Endothelial cell of umbilical vein (primary cell): ENCODE data around the gene SUSD2. TPM values are rescaled to one million over a fixed set of nuclear protein-coding genes. Genes with fewer than 3 reads are reported as not detected.

Source experiments
- BruUV-seq: library from RNA; stranded (reverse); fragments of 400-500 nt; replicated peaks from 2 replicates; lab custom pipeline; 2021; lab: Mats Ljungman, UMichigan
- CTCF ChIA-PET: fragments of 300-600, 350-600 bp; sonication (Branson Sonifier 250); formaldehyde crosslinking; loops from one replicate; lab custom pipeline; 2021; ENCODE audit warnings: antibody characterized with exemption, inconsistent platforms; lab: Charles Lee
- POLR2A ChIA-PET: fragments of 300-600, 350-600 bp; sonication (Branson Sonifier 250); formaldehyde crosslinking; loops from one replicate; lab custom pipeline; 2021; ENCODE audit warnings: antibody characterized with exemption, inconsistent platforms; lab: Charles Lee
- DNase-seq: peaks from one replicate; pipeline ENCODE4 v3.0.0-alpha.2; 2011; ENCODE audit warnings: low read depth, low spot score
- FAIRE-seq: peaks from 2 replicates; lab custom pipeline; 2011; peaks lifted over from hg19 to GRCh38; lab: Jason Lieb, UNC
- H2AFZ ChIP-seq: 2 replicates; pipeline ENCODE4 v1.6.0; 2012; ENCODE audit warnings: low read depth, low read length, control low read depth, inconsistent platforms
- H3K27ac ChIP-seq: 2 replicates; pipeline ENCODE4 v1.5.1; 2011; ENCODE audit warnings: low read depth, mild to moderate bottlenecking, control low read depth, low read length, moderate library complexity; ENCODE audit not compliant: insufficient read depth
- H3K27me3 ChIP-seq, 2 experiments: 2 replicates each; pipeline versions ENCODE4 v1.6.0 to v1.6.1; 2011; ENCODE audit warnings: low read length in 2 of 2, mixed read lengths in 1 of 2; ENCODE audit not compliant: control insufficient read depth in 2 of 2, insufficient read depth in 2 of 2
- H3K36me3 ChIP-seq, 2 experiments: 2 replicates in 1 of 2; 3 replicates in 1 of 2; pipeline ENCODE4 v1.5.1; 2011; ENCODE audit warnings: low read length in 2 of 2, mild to moderate bottlenecking in 1 of 2, moderate library complexity in 1 of 2; ENCODE audit not compliant: control insufficient read depth in 2 of 2, insufficient read depth in 2 of 2; ENCODE audit errors: extremely low read depth in 1 of 2
- H3K4me1 ChIP-seq: 3 replicates; pipeline ENCODE4 v1.5.1; 2011; ENCODE audit warnings: mild to moderate bottlenecking, low read length; ENCODE audit not compliant: control insufficient read depth, insufficient read depth; ENCODE audit errors: extremely low read depth
- H3K4me2 ChIP-seq: 2 replicates; pipeline ENCODE4 v1.6.1; 2011; ENCODE audit warnings: low read length, control low read depth, mixed read lengths; ENCODE audit not compliant: insufficient read depth
- H3K4me3 ChIP-seq, 3 experiments: fragments of 200-600 bp in 1 of 3; sonication (generic), shearing (Covaris generic) in 1 of 3; replicated peaks in 1 of 3; 2 replicates each; pipeline ENCODE4 v1.5.1; 2011 to 2016; ENCODE audit warnings: control low read depth in 3 of 3, low read length in 3 of 3, mild to moderate bottlenecking in 2 of 3, inconsistent platforms in 1 of 3, low read depth in 1 of 3, moderate library complexity in 1 of 3; ENCODE audit not compliant: insufficient read depth in 1 of 3
- H3K79me2 ChIP-seq: 2 replicates; pipeline ENCODE4 v1.6.0; 2012; ENCODE audit warnings: low read length, inconsistent platforms; ENCODE audit not compliant: control insufficient read depth, insufficient read depth
- H3K9ac ChIP-seq: replicated peaks from 2 replicates; pipeline ENCODE3; 2011; ENCODE audit warnings: low read length, control low read depth; ENCODE audit not compliant: insufficient read depth; ENCODE audit errors: extremely low read depth
- H3K9me1 ChIP-seq: replicated peaks from 3 replicates; pipeline ENCODE4 v1.6.0; 2011; ENCODE audit warnings: mild to moderate bottlenecking, low read length; ENCODE audit not compliant: control insufficient read depth, insufficient read depth; ENCODE audit errors: extremely low read depth
- H3K9me3 ChIP-seq: replicated peaks from 2 replicates; pipeline ENCODE4 v1.5.1; 2012; ENCODE audit warnings: low read length, inconsistent platforms; ENCODE audit not compliant: control insufficient read depth, insufficient read depth
- H4K20me1 ChIP-seq: replicated peaks from 2 replicates; pipeline ENCODE3; 2011; ENCODE audit warnings: mild to moderate bottlenecking, low read length; ENCODE audit not compliant: control insufficient read depth, insufficient read depth; ENCODE audit errors: extremely low read depth
- EZH2 ChIP-seq: IDR thresholded peaks from 2 replicates; pipeline ENCODE4 v1.6.1; 2012; ENCODE audit warnings: borderline replicate concordance, low read depth, mild to moderate bottlenecking, moderate library complexity, low read length, inconsistent platforms; ENCODE audit not compliant: severe bottlenecking
- FOS ChIP-seq: IDR thresholded peaks from 2 replicates; pipeline ENCODE4 v1.6.1; 2011; ENCODE audit warnings: mild to moderate bottlenecking, low read length, moderate library complexity, borderline replicate concordance; ENCODE audit not compliant: insufficient read depth
- JUN ChIP-seq: IDR thresholded peaks from 2 replicates; pipeline ENCODE4 v1.6.1; 2011; ENCODE audit warnings: borderline replicate concordance, low read depth; ENCODE audit not compliant: insufficient read length, insufficient read depth
- POLR2AphosphoS5 ChIP-seq: IDR thresholded peaks from 2 replicates; pipeline ENCODE4 v1.6.1; 2012; ENCODE audit warnings: low read depth, mild to moderate bottlenecking, control low read depth, low read length, moderate library complexity; ENCODE audit not compliant: insufficient read depth
- dilution Hi-C: fragments of 300-500 bp; cut with MboI; formaldehyde crosslinking; loops from one replicate; pipeline ENCODE4 v1.15.0; 2019; ENCODE audit warnings: low sequenced_read_pairs; ENCODE audit not compliant: extremely low pct_ligation_motif_present
- intact Hi-C: fragments of 100-400 bp; cut with micrococcal nuclease; formaldehyde crosslinking; loops from one replicate; pipeline ENCODE4 v1.10.0; 2022
- polyA plus RNA-seq, 4 experiments: library from polyadenylated mRNA; depleted of rRNA in 3 of 4; stranded (reverse) in 3 of 4; unstranded in 1 of 4; fragments of >200 nt; gene quantifications; 2 replicates each; pipeline versions ENCODE4 v1.2.1 to v1.2.3, GENCODE V29; 2011 to 2012; ENCODE audit warnings: missing spikeins in 1 of 4
- total RNA-seq: library from RNA; stranded (reverse); gene quantifications from 2 replicates; pipeline ENCODE4 v1.2.3, GENCODE V29; 2021
- TF ChIP-seq, protein P1 (sequence below), 2 donors: IDR thresholded peaks; 1 replicate in 1 of 2; 2 replicates in 1 of 2; pipeline ENCODE4 v1.5.1; 2011; ENCODE audit warnings: low read length in 2 of 2, mild to moderate bottlenecking in 2 of 2, moderate library complexity in 2 of 2, control low read depth in 1 of 2, inconsistent platforms in 1 of 2, low read depth in 1 of 2; ENCODE audit not compliant: insufficient read depth in 1 of 2; ENCODE audit errors: extremely low read depth in 1 of 2

SUSD2 gene
- total and polyA plus RNA-seq, 2 donors (not counting 3 experiments of a cell fraction or from before 2014, with no cell fraction given): 0.26 to 0.27 TPM

DNA sequence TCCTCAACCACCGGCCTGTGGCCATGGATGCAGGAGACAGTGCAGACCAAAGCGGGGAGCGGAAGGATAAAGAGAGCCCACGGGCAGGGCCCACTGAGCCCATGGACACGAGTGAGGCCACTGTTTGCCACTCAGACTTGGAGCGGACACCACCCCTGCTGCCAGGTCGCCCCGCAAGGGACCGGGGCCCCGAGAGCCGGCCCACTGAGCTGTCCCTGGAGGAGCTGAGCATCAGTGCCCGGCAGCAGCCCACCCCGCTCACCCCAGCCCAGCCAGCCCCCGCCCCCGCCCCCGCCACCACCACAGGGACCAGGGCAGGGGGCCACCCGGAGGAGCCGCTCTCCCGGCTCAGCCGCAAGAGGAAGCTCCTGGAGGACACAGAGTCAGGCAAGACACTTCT lies 14.5 kb upstream of the SUSD2 start:
- POLR2A ChIA-PET: no interaction called here
- TF ChIP-seq JUN (no peak), EZH2 (no peak), POLR2AphosphoS5 (no peak), FOS (no peak)
- TF ChIP-seq, protein P1, sequence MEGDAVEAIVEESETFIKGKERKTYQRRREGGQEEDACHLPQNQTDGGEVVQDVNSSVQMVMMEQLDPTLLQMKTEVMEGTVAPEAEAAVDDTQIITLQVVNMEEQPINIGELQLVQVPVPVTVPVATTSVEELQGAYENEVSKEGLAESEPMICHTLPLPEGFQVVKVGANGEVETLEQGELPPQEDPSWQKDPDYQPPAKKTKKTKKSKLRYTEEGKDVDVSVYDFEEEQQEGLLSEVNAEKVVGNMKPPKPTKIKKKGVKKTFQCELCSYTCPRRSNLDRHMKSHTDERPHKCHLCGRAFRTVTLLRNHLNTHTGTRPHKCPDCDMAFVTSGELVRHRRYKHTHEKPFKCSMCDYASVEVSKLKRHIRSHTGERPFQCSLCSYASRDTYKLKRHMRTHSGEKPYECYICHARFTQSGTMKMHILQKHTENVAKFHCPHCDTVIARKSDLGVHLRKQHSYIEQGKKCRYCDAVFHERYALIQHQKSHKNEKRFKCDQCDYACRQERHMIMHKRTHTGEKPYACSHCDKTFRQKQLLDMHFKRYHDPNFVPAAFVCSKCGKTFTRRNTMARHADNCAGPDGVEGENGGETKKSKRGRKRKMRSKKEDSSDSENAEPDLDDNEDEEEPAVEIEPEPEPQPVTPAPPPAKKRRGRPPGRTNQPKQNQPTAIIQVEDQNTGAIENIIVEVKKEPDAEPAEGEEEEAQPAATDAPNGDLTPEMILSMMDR (IDR thresholded peaks at IDR 0.05; ENCODE audit: extremely low read depth in 1 of 2, insufficient read depth in 1 of 2, low read depth in 1 of 2, low read length in 2 of 2): no peak
- BruUV-seq: no TSS peak

More for the DNA sequence above, 14.5 kb upstream of the SUSD2 start:
- no peaks in the 10 kb centered on the region for H3K9me3 ChIP-seq
- dilution Hi-C loops (no loop called here), intact Hi-C loops (no loop called here)
- no peaks in the 10 kb centered on the region for H3K79me2 ChIP-seq
- CTCF ChIA-PET: interaction anchor here (2.2 to 3.5 kb wide), 2 partner anchors 8 to 10 kb away, joined by 13 to 19 read pairs; no protein-coding TSS in a partner anchor
- no peaks in the 10 kb centered on the region for H3K27me3 ChIP-seq
- FAIRE-seq (no peak), DNase-seq (no peak)
- H3K36me3 ChIP-seq: peaks cover 11 to 30% of the 10 kb centered on the region in 2 experiments
- H4K20me1 ChIP-seq: no peaks in the 10 kb centered on the region
- H3K4me3 ChIP-seq: no peak overlapping the region
- no peaks in the 10 kb centered on the region for H3K9me1 ChIP-seq
- H3K4me2 ChIP-seq: no peak overlapping the region
- H3K4me1 ChIP-seq: no peaks in the 10 kb centered on the region
- H3K9ac ChIP-seq: no peak overlapping the region
- H3K27ac ChIP-seq: no peak overlapping the region
- H2AFZ ChIP-seq: no peak overlapping the region
